Dedifferentiated amniotic fluid mesenchymal stem cell (primary cell): ENCODE measurements around the gene DYRK4.

Experiments used
- DNase-seq: peaks from one replicate; pipeline ENCODE4 v3.0.0-alpha.2; 2016; ENCODE audit errors: extremely low spot score

The DYRK4 gene

GRCh38 chr12:4621511-4621910 lies 59.5 kb downstream of the DYRK4 start:
- DNase-seq: no peak

- DNase-seq: no peak
Observed at GRCh38 chr12:4626543-4626942, 64.5 kb downstream of the DYRK4 start.

- DNase-seq: no peak
Observed at GRCh38 chr12:4628406-4628805, 66.4 kb downstream of the DYRK4 start.

- no peak for DNase-seq
Observed at GRCh38 chr12:4630262-4630661, 68.3 kb downstream of the DYRK4 start.

- no peak for DNase-seq
Observed at GRCh38 chr12:4643747-4644146, 81.7 kb downstream of the DYRK4 start.

- no peak for DNase-seq
Observed at GRCh38 chr12:4645023-4645422, 83.0 kb downstream of the DYRK4 start.

GRCh38 chr12:4648104-4648500 lies 86.1 kb downstream of the DYRK4 start:
- no peak for DNase-seq

- DNase-seq: peak; percentile 83
Observed at GRCh38 chr12:4648501-4649357, 86.7 kb downstream of the DYRK4 start, which contains the start of the genes AKAP3 and NDUFA9. AKAP3 (minus strand) TSS chr12:4649051; CDS start chr12:4638196, 10,855 bp downstream. NDUFA9 (plus strand) TSS chr12:4649114; CDS start chr12:4649127, 13 bp downstream.

- DNase-seq: no peak
Observed at GRCh38 chr12:4649358-4649661, 87.3 kb downstream of the DYRK4 start.

- no peak for DNase-seq
Observed at GRCh38 chr12:4653257-4653656, 91.2 kb downstream of the DYRK4 start.

GRCh38 chr12:4653691-4654090 lies 91.7 kb downstream of the DYRK4 start:
- DNase-seq: no peak
